Natural killer cell (primary cell): ENCODE results near the gene MACF1. TPM values are rescaled to one million over a fixed set of nuclear protein-coding genes. Genes with fewer than 3 reads are reported as not detected.
A peak's percentile ranks its signal among the peaks of the same experiment; 100 is the strongest.

Experiments used
- ATAC-seq, 3 donors: fragments of 150-1000 bp in 2 of 3; fragments of 200-7000 bp in 1 of 3; cut with Tn5 transposase; 1 replicate in 1 of 3; 2 replicates in 2 of 3; pipeline ENCODE4 v1.10.0; 2021; ENCODE audit warnings: mild to moderate bottlenecking in 2 of 3, moderate library complexity in 2 of 3
- DNase-seq, 2 donors: peaks; one replicate each; pipeline versions ENCODE4 v3.0.0 to v3.0.0-alpha.2; 2013 to 2021; ENCODE audit warnings: mixed read lengths in 1 of 2
- H3K27ac ChIP-seq: one replicate; pipeline ENCODE4 v1.5.1; 2013; ENCODE audit warnings: mild to moderate bottlenecking, low read length
- H3K27me3 ChIP-seq: one replicate; pipeline ENCODE4 v1.6.1; 2013; ENCODE audit warnings: low read length; ENCODE audit not compliant: control insufficient read depth, insufficient read depth
- H3K36me3 ChIP-seq: one replicate; pipeline ENCODE4 v1.6.1; 2013; ENCODE audit warnings: low read length; ENCODE audit not compliant: control insufficient read depth, insufficient read depth
- H3K4me1 ChIP-seq: one replicate; pipeline ENCODE4 v1.6.1; 2013; ENCODE audit warnings: low read length; ENCODE audit not compliant: control insufficient read depth, insufficient read depth
- H3K4me3 ChIP-seq: one replicate; pipeline ENCODE4 v1.5.1; 2013; ENCODE audit warnings: low read length
- H3K9me3 ChIP-seq: one replicate; pipeline ENCODE4 v1.6.1; 2013; ENCODE audit warnings: low read length; ENCODE audit not compliant: control insufficient read depth, insufficient read depth
- H3K27ac Mint-ChIP-seq, 2 donors: one replicate each; pipeline ENCODE4 v1.8.0; 2022; ENCODE audit warnings: mild to moderate bottlenecking in 2 of 2, mixed read lengths in 2 of 2, moderate library complexity in 1 of 2
- H3K27me3 Mint-ChIP-seq, 2 donors: one replicate each; pipeline ENCODE4 v1.8.0; 2022; ENCODE audit warnings: low read depth in 2 of 2, mixed read lengths in 2 of 2
- H3K36me3 Mint-ChIP-seq: one replicate; pipeline ENCODE4 v1.8.0; 2022; ENCODE audit warnings: mixed read lengths
- H3K4me1 Mint-ChIP-seq, 2 donors: one replicate each; pipeline ENCODE4 v1.8.0; 2022; ENCODE audit warnings: mixed read lengths in 2 of 2
- H3K4me3 Mint-ChIP-seq: one replicate; pipeline ENCODE4 v1.8.0; 2022; ENCODE audit warnings: mild to moderate bottlenecking, moderate library complexity, mixed read lengths
- H3K9me3 Mint-ChIP-seq, 2 donors: one replicate each; pipeline ENCODE4 v1.8.0; 2022; ENCODE audit warnings: mixed read lengths in 2 of 2
- WGBS: methylation state at CpG from one replicate; pipeline ENCODE4 v1.1.7; 2013; ENCODE audit warnings: missing lambda C conversion rate; ENCODE audit not compliant: insufficient coverage; 5-methylcytosine and 5-hydroxymethylcytosine counted together
- intact Hi-C: fragments of 100-400 bp; cut with micrococcal nuclease; formaldehyde crosslinking; loops from one replicate; pipeline ENCODE4 v1.14.2; 2022
- total RNA-seq, 4 donors: library from RNA; stranded (reverse); fragments of 120-200 nt in 1 of 4; gene quantifications; one replicate each; pipeline versions ENCODE4 v1.2.3 to v1.2.4, GENCODE V29; 2013 to 2022
- TF ChIP-seq, protein P1 (sequence below): fragments of 200-600 bp; IDR thresholded peaks from one replicate; pipeline ENCODE4 v1.8.0; 2022; ENCODE audit warnings: antibody characterized with exemption

The MACF1 gene
- total RNA-seq, 3 donors from 2014 or later (not counting 1 experiment from before 2014, with no cell fraction given): 752 to 811 (median 752) TPM

DNA sequence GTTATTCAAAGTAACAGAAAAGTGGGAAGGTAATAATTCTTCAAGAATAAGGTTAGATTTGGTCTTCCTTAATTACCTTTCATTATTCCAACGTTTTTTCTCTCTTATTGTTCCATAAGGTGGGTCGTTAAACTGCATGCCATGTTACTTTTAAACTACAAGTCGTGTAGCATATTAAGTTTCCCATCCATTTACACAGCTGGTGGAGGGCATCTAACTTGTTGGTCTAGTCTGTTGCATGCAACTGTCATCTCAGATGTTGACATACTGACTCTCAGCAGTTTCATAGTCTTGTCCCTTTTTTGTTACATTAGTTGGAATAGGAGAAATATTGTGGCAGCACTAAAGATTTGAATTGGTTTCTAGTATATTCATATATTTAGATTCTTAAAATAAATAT is 232.3 kb downstream of the MACF1 start:
- H3K27ac ChIP-seq: no peak overlapping the region
- H3K27ac Mint-ChIP-seq: peak overlapping the region; percentile 50 to 59
- no peak overlapping the region for H3K4me3 ChIP-seq
- H3K9me3 ChIP-seq: no peaks in the 10 kb centered on the region
- H3K36me3 ChIP-seq: peaks cover 87% of the 10 kb centered on the region
- ATAC-seq (no peak), DNase-seq (no peak)
- TF ChIP-seq, protein P1, sequence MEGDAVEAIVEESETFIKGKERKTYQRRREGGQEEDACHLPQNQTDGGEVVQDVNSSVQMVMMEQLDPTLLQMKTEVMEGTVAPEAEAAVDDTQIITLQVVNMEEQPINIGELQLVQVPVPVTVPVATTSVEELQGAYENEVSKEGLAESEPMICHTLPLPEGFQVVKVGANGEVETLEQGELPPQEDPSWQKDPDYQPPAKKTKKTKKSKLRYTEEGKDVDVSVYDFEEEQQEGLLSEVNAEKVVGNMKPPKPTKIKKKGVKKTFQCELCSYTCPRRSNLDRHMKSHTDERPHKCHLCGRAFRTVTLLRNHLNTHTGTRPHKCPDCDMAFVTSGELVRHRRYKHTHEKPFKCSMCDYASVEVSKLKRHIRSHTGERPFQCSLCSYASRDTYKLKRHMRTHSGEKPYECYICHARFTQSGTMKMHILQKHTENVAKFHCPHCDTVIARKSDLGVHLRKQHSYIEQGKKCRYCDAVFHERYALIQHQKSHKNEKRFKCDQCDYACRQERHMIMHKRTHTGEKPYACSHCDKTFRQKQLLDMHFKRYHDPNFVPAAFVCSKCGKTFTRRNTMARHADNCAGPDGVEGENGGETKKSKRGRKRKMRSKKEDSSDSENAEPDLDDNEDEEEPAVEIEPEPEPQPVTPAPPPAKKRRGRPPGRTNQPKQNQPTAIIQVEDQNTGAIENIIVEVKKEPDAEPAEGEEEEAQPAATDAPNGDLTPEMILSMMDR: no peak
- H3K36me3 Mint-ChIP-seq: peaks cover 52% of the 10 kb centered on the region
- intact Hi-C loops: no loop called here
- H3K4me1 ChIP-seq: no peaks in the 10 kb centered on the region
- no peaks in the 10 kb centered on the region for H3K9me3 Mint-ChIP-seq
- peaks cover 0 to 10% of the 10 kb centered on the region in 2 donors for H3K4me1 Mint-ChIP-seq
- H3K4me3 Mint-ChIP-seq: no peak overlapping the region
- H3K27me3 Mint-ChIP-seq: no peaks in the 10 kb centered on the region
- H3K27me3 ChIP-seq: no peaks in the 10 kb centered on the region
- WGBS: 100% methylated on average over 2 of the region's 3 CpGs

DNA sequence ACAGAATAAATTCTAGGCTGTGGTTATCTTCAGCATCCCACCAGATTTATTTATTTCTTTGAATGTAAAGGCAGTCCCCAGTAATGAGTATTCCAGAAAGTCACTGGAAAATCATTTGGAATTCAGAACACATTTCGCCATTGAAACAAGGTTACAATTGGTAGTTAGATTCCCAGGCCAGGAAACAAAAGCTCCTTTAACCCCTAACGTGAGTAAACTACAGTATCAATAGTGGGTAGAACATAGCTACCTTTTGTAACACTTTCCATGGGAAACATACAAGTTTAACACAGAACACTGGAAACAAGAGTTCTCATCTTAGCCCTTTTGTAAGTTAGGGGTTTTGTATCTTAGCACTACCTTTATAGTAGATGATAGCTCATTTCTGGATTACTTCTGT is 233.5 kb downstream of the MACF1 start:
- H3K27ac Mint-ChIP-seq: peak overlapping the region; percentile 41 to 64

DNA sequence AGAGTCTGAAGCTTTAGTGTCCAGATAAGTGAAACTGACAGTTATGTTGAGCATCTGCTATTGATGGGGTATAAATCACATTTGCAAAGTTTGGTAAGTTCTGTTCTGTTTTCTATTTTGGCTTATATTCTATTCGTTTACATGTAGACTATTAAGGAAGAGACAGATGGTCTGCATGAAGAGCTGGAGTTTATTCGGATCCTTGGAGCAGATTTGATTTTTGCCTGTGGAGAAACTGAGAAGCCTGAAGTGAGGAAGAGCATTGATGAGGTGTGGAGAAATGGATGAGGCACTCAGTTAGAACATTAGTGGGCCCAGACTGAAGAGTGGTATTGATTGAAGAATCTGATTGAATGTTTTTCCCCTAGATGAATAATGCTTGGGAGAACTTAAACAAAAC is 236.4 kb downstream of the MACF1 start:
- peaks cover 56% of the 10 kb centered on the region for H3K36me3 Mint-ChIP-seq
- Histone ChIP-seq H3K27ac (no peak overlapping the region), H3K9me3 (no peaks in the 10 kb centered on the region), H3K4me1 (no peaks in the 10 kb centered on the region), H3K4me3 (no peak overlapping the region), H3K36me3 (peaks cover 88% of the 10 kb centered on the region), H3K27me3 (no peaks in the 10 kb centered on the region)
- ATAC-seq (no peak), DNase-seq (no peak)
- peaks cover 0 to 6% of the 10 kb centered on the region in 2 donors for H3K4me1 Mint-ChIP-seq
- 96% methylated on average over 2 of the region's 2 CpGs for WGBS
- no peak overlapping the region for H3K4me3 Mint-ChIP-seq
- TF ChIP-seq, protein P1: no peak
- intact Hi-C loops: no loop called here
- no peak overlapping the region for H3K27ac Mint-ChIP-seq
- H3K27me3 Mint-ChIP-seq: no peaks in the 10 kb centered on the region
- H3K9me3 Mint-ChIP-seq: no peaks in the 10 kb centered on the region

More for the DNA sequence above, 233.5 kb downstream of the MACF1 start:
- Mint-ChIP-seq H3K36me3 (peaks cover 53% of the 10 kb centered on the region), H3K4me3 (no peak overlapping the region), H3K27me3 (no peaks in the 10 kb centered on the region), H3K9me3 (no peaks in the 10 kb centered on the region), H3K4me1 (peaks cover 0 to 6% of the 10 kb centered on the region in 2 donors)
- ATAC-seq: no peak
- H3K27me3 ChIP-seq: no peaks in the 10 kb centered on the region
- H3K4me1 ChIP-seq: no peaks in the 10 kb centered on the region
- H3K9me3 ChIP-seq: no peaks in the 10 kb centered on the region
- no peak overlapping the region for H3K27ac ChIP-seq
- DNase-seq: no peak
- intact Hi-C loops: no loop called here
- peaks cover 87% of the 10 kb centered on the region for H3K36me3 ChIP-seq
- 96% methylated on average over 2 of the region's 2 CpGs for WGBS
- no peak overlapping the region for H3K4me3 ChIP-seq
- TF ChIP-seq, protein P1: no peak

DNA sequence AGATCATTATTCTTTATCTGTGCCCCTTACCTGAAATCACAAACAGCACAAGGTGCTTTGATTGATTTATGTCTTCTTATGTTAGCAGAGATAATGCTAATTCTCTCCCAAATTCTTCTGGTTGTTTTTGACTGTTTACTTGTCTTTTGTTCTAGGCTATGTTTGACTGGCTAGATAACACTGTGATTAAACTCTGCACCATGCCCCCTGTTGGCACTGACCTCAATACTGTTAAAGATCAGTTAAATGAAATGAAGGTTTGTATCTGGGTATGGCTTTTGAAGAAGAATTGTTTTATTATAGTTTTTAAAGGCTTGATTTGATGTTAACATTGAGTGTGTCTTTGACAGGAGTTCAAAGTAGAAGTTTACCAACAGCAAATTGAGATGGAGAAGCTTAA is 237.3 kb downstream of the MACF1 start:
- no peaks in the 10 kb centered on the region for H3K4me1 ChIP-seq
- Mint-ChIP-seq H3K4me3 (no peak overlapping the region), H3K36me3 (peaks cover 47% of the 10 kb centered on the region), H3K9me3 (no peaks in the 10 kb centered on the region), H3K4me1 (peaks cover 0 to 6% of the 10 kb centered on the region in 2 donors), H3K27me3 (no peaks in the 10 kb centered on the region), H3K27ac (peak overlapping the region; percentile 11 to 58)
- H3K9me3 ChIP-seq: no peaks in the 10 kb centered on the region
- H3K4me3 ChIP-seq: no peak overlapping the region
- peaks cover 85% of the 10 kb centered on the region for H3K36me3 ChIP-seq
- ATAC-seq (no peak), DNase-seq (no peak)
- TF ChIP-seq, protein P1: no peak
- H3K27ac ChIP-seq: no peak overlapping the region
- intact Hi-C loops: no loop called here
- no peaks in the 10 kb centered on the region for H3K27me3 ChIP-seq
